SK-N-SH treated with all-trans-retinoic acid at 6 μM for 48 hours (cell line): Measurements from ENCODE around the gene DYNC2H1.

Experiments
- ATAC-seq: fragments of 200-7000 bp; cut with Tn5 transposase; 3 replicates; pipeline ENCODE4 v1.9.1; 2020; ENCODE audit warnings: mild to moderate bottlenecking, moderate library complexity
- ARNTL ChIP-seq: fragments of 450-650 bp; formaldehyde crosslinking; IDR thresholded peaks from 2 replicates; pipeline ENCODE4 v1.5.0; 2020; ENCODE audit warnings: low read depth, mild to moderate bottlenecking, moderate library complexity, borderline replicate concordance
- BACH2 ChIP-seq: fragments of 250-450 bp; sonication (Bioruptor Pico); IDR thresholded peaks from 2 replicates; pipeline ENCODE4 v1.9.0; 2021; ENCODE audit warnings: mild to moderate bottlenecking, borderline replicate concordance
- CSDC2 ChIP-seq: fragments of 250-450 bp; sonication (Bioruptor Pico); IDR thresholded peaks from 2 replicates; pipeline ENCODE4 v1.5.0; 2020; ENCODE audit warnings: mild to moderate bottlenecking, moderate library complexity
- ESRRG ChIP-seq: fragments of 250-450 bp; sonication (Bioruptor Pico); IDR thresholded peaks from 2 replicates; pipeline ENCODE4 v1.6.1; 2021; ENCODE audit warnings: mild to moderate bottlenecking
- GLIS3 ChIP-seq: fragments of 250-450 bp; sonication (Bioruptor Pico); IDR thresholded peaks from 2 replicates; pipeline ENCODE4 v1.5.0; 2020; ENCODE audit warnings: mild to moderate bottlenecking, moderate library complexity
- ISL1 ChIP-seq: fragments of 250-450 bp; sonication (Bioruptor Pico); IDR thresholded peaks from 2 replicates; pipeline ENCODE4 v2.1.2; 2022; ENCODE audit warnings: mild to moderate bottlenecking, moderate library complexity
- OSR1 ChIP-seq: fragments of 250-450 bp; sonication (Bioruptor Pico); IDR thresholded peaks from 2 replicates; pipeline ENCODE4 v1.8.0; 2022; ENCODE audit warnings: moderate library complexity, mild to moderate bottlenecking, inconsistent platforms
- PPARA ChIP-seq: fragments of 250-450 bp; sonication (Bioruptor Pico); IDR thresholded peaks from 2 replicates; pipeline ENCODE4 v1.5.0; 2020; ENCODE audit warnings: mild to moderate bottlenecking, borderline replicate concordance
- RARB ChIP-seq: fragments of 250-450 bp; sonication (Bioruptor Pico); IDR thresholded peaks from 2 replicates; pipeline ENCODE4 v1.8.0; 2021; ENCODE audit warnings: mild to moderate bottlenecking, moderate library complexity
- SNAI2 ChIP-seq: fragments of 250-450 bp; sonication (Bioruptor Pico); IDR thresholded peaks from 2 replicates; pipeline ENCODE4 v1.5.0; 2020; ENCODE audit warnings: mild to moderate bottlenecking, moderate library complexity
- TCF4 ChIP-seq: fragments of 250-450 bp; sonication (Bioruptor Pico); IDR thresholded peaks from 2 replicates; pipeline ENCODE4 v1.8.0; 2021; ENCODE audit warnings: mild to moderate bottlenecking, moderate library complexity, borderline replicate concordance
- TOX ChIP-seq: fragments of 250-450 bp; sonication (Bioruptor Pico); IDR thresholded peaks from 2 replicates; pipeline ENCODE4 v1.8.0; 2021; ENCODE audit warnings: mild to moderate bottlenecking, moderate library complexity, borderline replicate concordance
- ZC3H10 ChIP-seq: fragments of 250-450 bp; sonication (Bioruptor Pico); IDR thresholded peaks from 2 replicates; pipeline ENCODE4 v1.5.1; 2021; ENCODE audit warnings: mild to moderate bottlenecking, moderate library complexity
- ZFP3 ChIP-seq: fragments of 250-450 bp; sonication (Bioruptor Pico); IDR thresholded peaks from 2 replicates; pipeline ENCODE4 v1.5.0; 2020; ENCODE audit warnings: mild to moderate bottlenecking, moderate library complexity
- ZFP30 ChIP-seq: fragments of 450-650 bp; formaldehyde crosslinking; IDR thresholded peaks from 2 replicates; pipeline ENCODE4 v1.5.0; 2022; ENCODE audit warnings: mild to moderate bottlenecking, moderate library complexity
- ZNF565 ChIP-seq: fragments of 450-650 bp; formaldehyde crosslinking; conservative IDR thresholded peaks from 2 replicates; pipeline ENCODE4 v1.5.0; 2020; ENCODE audit warnings: low read depth, mild to moderate bottlenecking, moderate library complexity
- ZNF70 ChIP-seq: fragments of 450-650 bp; formaldehyde crosslinking; IDR thresholded peaks from 2 replicates; pipeline ENCODE4 v1.5.0; 2020; ENCODE audit warnings: mild to moderate bottlenecking, moderate library complexity
- ZNF8 ChIP-seq: fragments of 450-650 bp; formaldehyde crosslinking; IDR thresholded peaks from 2 replicates; pipeline ENCODE4 v1.5.0; 2020; ENCODE audit warnings: mild to moderate bottlenecking, moderate library complexity
- TF ChIP-seq, protein P1 (sequence below): fragments of 250-450 bp; sonication (Bioruptor Pico); IDR thresholded peaks from 2 replicates; pipeline ENCODE4 v1.5.0; 2020; ENCODE audit warnings: mild to moderate bottlenecking, moderate library complexity
- TF ChIP-seq, protein P2 (sequence below): fragments of 250-450 bp; sonication (Bioruptor Pico); IDR thresholded peaks from 2 replicates; pipeline ENCODE4 v1.5.1; 2021; ENCODE audit warnings: mild to moderate bottlenecking, moderate library complexity
- TF ChIP-seq, protein P3 (sequence below): fragments of 250-450 bp; sonication (Bioruptor Pico); IDR thresholded peaks from 2 replicates; pipeline ENCODE4 v1.5.1; 2020; ENCODE audit warnings: low read depth, mild to moderate bottlenecking, moderate library complexity
- TF ChIP-seq, protein P4 (sequence below): fragments of 250-450 bp; sonication (Bioruptor Pico); IDR thresholded peaks from 2 replicates; pipeline ENCODE4 v1.8.0; 2020; ENCODE audit warnings: mild to moderate bottlenecking, moderate library complexity, borderline replicate concordance

Gene DYNC2H1

DNA sequence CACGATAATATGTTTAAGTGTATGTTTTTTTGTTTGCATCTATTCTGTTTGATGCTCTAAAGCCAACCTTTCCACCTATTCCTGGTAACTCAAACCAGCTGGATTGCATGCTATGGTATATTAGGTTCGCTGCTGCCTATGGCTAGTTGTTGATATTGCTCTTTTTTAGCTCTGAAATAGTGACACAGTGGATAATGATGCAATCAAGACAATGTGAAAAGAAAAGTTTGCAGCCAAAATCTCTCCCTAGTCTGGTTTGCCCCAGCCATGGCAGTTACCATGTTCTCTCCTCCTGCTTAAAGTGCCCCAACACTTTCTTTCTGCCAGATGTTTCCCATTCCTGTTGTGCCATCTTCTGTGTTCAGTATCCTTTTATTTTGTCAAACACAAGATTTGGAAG, 269.7 kb downstream of the DYNC2H1 start:
- no peak for ATAC-seq
- no peak for TF ChIP-seq ZNF70 (CRISPR knock-in tag)
- TF ChIP-seq ISL1 (CRISPR knock-in tag): no peak
- no peak for TF ChIP-seq TOX (CRISPR knock-in tag)
- no peak for TF ChIP-seq ESRRG (CRISPR knock-in tag)
- TF ChIP-seq ZFP30 (CRISPR knock-in tag): no peak
- TF ChIP-seq ZNF8 (CRISPR knock-in tag): no peak
- no peak for TF ChIP-seq TCF4
- TF ChIP-seq, protein P1, sequence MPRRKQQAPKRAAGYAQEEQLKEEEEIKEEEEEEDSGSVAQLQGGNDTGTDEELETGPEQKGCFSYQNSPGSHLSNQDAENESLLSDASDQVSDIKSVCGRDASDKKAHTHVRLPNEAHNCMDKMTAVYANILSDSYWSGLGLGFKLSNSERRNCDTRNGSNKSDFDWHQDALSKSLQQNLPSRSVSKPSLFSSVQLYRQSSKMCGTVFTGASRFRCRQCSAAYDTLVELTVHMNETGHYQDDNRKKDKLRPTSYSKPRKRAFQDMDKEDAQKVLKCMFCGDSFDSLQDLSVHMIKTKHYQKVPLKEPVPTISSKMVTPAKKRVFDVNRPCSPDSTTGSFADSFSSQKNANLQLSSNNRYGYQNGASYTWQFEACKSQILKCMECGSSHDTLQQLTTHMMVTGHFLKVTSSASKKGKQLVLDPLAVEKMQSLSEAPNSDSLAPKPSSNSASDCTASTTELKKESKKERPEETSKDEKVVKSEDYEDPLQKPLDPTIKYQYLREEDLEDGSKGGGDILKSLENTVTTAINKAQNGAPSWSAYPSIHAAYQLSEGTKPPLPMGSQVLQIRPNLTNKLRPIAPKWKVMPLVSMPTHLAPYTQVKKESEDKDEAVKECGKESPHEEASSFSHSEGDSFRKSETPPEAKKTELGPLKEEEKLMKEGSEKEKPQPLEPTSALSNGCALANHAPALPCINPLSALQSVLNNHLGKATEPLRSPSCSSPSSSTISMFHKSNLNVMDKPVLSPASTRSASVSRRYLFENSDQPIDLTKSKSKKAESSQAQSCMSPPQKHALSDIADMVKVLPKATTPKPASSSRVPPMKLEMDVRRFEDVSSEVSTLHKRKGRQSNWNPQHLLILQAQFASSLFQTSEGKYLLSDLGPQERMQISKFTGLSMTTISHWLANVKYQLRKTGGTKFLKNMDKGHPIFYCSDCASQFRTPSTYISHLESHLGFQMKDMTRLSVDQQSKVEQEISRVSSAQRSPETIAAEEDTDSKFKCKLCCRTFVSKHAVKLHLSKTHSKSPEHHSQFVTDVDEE (CRISPR knock-in tag): no peak
- no peak for TF ChIP-seq RARB
- TF ChIP-seq ZNF565: no peak
- TF ChIP-seq, protein P2, sequence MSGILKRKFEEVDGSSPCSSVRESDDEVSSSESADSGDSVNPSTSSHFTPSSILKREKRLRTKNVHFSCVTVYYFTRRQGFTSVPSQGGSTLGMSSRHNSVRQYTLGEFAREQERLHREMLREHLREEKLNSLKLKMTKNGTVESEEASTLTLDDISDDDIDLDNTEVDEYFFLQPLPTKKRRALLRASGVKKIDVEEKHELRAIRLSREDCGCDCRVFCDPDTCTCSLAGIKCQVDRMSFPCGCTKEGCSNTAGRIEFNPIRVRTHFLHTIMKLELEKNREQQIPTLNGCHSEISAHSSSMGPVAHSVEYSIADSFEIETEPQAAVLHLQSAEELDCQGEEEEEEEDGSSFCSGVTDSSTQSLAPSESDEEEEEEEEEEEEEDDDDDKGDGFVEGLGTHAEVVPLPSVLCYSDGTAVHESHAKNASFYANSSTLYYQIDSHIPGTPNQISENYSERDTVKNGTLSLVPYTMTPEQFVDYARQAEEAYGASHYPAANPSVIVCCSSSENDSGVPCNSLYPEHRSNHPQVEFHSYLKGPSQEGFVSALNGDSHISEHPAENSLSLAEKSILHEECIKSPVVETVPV (CRISPR knock-in tag): no peak
- TF ChIP-seq BACH2 (CRISPR knock-in tag): no peak
- no peak for TF ChIP-seq OSR1
- TF ChIP-seq GLIS3 (CRISPR knock-in tag): no peak
- TF ChIP-seq ZFP3: no peak
- TF ChIP-seq PPARA: no peak
- TF ChIP-seq, protein P3, sequence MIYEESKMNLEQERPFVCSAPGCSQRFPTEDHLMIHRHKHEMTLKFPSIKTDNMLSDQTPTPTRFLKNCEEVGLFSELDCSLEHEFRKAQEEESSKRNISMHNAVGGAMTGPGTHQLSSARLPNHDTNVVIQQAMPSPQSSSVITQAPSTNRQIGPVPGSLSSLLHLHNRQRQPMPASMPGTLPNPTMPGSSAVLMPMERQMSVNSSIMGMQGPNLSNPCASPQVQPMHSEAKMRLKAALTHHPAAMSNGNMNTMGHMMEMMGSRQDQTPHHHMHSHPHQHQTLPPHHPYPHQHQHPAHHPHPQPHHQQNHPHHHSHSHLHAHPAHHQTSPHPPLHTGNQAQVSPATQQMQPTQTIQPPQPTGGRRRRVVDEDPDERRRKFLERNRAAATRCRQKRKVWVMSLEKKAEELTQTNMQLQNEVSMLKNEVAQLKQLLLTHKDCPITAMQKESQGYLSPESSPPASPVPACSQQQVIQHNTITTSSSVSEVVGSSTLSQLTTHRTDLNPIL (CRISPR knock-in tag): no peak
- TF ChIP-seq ZC3H10 (CRISPR knock-in tag): no peak

DNA sequence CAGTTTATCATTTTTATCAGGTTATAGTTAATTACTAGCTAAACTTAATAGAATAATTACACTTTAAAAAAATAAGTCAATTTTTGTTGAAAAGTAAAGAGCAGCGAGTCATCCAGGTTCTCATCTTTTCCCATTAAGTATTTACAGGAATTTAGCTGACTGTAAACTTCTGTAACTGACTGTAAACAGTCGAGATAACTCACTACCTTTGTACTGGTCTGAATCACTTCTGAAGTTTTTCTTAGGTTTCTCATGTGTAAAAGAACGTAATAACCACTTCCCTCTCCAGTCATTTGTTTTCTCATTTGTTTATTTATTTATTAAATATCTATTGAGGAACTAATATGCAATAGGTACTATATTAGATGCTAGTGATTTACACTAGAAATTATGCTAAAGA, 270.8 kb downstream of the DYNC2H1 start:
- no peak for TF ChIP-seq ZNF565
- TF ChIP-seq PPARA: no peak
- TF ChIP-seq ESRRG (CRISPR knock-in tag): no peak
- TF ChIP-seq RARB: no peak
- TF ChIP-seq, protein P3 (CRISPR knock-in tag): no peak
- no peak for TF ChIP-seq ISL1 (CRISPR knock-in tag)
- TF ChIP-seq ZNF70 (CRISPR knock-in tag): no peak
- TF ChIP-seq, protein P2 (CRISPR knock-in tag): no peak
- TF ChIP-seq BACH2 (CRISPR knock-in tag): no peak
- no peak for TF ChIP-seq ZFP30 (CRISPR knock-in tag)
- TF ChIP-seq ZFP3: no peak
- TF ChIP-seq, protein P1 (CRISPR knock-in tag): no peak
- TF ChIP-seq SNAI2: no peak
- TF ChIP-seq GLIS3 (CRISPR knock-in tag): no peak
- no peak for TF ChIP-seq ARNTL
- TF ChIP-seq ZNF8 (CRISPR knock-in tag): no peak
- no peak for TF ChIP-seq TOX (CRISPR knock-in tag)
- no peak for TF ChIP-seq CSDC2
- no peak for TF ChIP-seq OSR1
- TF ChIP-seq, protein P4, sequence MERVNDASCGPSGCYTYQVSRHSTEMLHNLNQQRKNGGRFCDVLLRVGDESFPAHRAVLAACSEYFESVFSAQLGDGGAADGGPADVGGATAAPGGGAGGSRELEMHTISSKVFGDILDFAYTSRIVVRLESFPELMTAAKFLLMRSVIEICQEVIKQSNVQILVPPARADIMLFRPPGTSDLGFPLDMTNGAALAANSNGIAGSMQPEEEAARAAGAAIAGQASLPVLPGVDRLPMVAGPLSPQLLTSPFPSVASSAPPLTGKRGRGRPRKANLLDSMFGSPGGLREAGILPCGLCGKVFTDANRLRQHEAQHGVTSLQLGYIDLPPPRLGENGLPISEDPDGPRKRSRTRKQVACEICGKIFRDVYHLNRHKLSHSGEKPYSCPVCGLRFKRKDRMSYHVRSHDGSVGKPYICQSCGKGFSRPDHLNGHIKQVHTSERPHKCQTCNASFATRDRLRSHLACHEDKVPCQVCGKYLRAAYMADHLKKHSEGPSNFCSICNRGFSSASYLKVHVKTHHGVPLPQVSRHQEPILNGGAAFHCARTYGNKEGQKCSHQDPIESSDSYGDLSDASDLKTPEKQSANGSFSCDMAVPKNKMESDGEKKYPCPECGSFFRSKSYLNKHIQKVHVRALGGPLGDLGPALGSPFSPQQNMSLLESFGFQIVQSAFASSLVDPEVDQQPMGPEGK (CRISPR knock-in tag): no peak
- no peak for ATAC-seq
